Stimulated activated CD4-positive, alpha-beta T cell treated with anti-CD3 and anti-CD28 coated beads, Interleukin-12 subunit alpha, Interleukin-12 subunit beta, amount 100 ng/mL, for 4 hours (primary cell): ENCODE measurements around the gene MTA1.

ENCODE experiments used
- DNase-seq: peaks from one replicate; pipeline ENCODE4 v3.0.0-alpha.2; 2020

MTA1 gene

DNA sequence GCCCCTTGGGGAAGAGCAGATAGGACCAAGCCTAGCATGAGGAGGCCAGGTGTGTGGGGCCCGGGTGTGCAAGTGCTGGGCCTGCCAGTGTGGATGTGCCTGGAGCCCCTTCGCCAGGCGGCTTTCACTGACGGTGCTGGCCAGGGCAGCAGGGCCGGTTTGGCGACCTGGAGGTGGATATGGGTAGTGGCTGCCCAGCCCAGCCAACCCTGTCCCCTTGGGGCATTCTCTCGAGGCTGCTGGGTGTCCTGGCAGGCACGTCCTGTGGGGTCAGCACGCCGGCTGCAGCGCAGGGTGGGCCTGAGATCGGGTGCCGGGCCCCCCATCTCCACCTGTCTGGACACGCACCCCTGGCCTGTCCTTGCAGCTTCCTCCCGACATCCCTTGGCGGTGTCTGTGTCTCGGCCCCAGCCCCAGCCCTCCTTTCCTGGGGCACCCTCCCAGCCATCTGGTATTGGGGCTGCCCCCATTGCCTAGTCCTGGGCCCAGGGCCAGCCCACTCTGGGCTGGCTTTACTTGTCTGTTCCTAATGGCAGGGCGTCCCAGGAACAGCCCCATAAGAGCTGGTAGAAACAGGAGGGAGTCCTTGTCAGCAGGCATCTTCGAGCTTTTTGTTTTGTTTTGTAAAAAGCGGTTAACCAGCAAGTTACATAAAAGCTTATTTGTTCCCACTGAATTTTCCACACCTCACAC lies 47.8 kb downstream of the MTA1 start:
- DNase-seq: no peak

DNA sequence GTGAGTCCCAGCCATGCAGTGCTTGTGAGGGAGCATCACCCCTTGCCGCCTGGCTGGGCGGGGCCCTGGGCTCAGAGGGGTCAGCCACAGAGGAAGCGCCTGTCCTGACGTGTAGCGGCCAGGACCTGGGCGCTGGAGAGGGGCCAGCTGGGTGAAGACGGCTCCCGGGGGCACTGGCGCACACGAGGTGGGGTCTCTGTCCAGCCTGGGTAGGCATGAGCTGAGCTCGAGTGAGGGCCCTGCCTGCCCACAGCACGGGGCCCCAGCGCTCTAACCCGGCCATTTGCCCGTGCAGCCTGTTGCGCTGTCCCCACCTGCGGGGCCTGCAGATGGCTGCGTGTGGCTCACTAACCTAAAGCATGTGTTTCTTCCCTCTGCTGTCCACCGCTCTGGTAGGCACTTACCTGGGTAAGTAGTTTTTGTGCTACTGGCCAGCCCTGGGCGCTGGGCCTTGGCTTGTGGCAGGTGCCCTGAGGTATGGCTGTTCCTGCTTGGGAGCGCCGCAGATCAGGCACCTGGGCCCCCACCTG lies 48.4 kb downstream of the MTA1 start:
- no peak for DNase-seq

DNA sequence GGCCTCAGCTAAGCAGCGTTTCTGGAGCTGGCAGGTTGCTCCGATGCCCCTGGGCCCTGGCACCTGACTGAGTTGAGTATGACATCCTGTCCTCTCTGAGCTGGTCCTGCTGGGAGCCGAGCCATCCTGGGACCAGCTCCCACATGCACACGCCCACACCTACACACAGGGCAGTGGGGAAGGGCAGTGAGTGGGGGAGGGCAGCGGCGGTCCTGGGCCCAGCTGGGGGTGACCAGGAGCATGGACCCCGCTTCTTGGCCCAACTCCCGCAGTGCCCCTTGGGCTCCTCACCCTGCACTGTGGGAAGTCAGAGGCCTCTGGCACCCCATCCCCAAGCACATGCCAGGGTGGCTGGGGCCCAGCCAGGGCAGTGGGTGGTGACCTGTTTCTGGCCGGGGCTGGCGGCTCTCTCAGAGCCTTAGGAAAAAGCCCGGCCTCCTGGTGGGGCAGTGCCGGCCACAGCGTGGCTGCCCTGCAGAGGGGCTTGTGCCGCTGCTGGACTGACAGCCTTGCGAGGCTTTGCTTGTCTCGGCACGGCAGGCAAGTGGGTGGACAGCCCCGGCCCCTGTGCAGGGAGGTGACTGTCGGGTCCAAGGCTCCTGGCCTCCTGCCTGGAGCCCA lies 49.1 kb downstream of the MTA1 start:
- no peak for DNase-seq

DNA sequence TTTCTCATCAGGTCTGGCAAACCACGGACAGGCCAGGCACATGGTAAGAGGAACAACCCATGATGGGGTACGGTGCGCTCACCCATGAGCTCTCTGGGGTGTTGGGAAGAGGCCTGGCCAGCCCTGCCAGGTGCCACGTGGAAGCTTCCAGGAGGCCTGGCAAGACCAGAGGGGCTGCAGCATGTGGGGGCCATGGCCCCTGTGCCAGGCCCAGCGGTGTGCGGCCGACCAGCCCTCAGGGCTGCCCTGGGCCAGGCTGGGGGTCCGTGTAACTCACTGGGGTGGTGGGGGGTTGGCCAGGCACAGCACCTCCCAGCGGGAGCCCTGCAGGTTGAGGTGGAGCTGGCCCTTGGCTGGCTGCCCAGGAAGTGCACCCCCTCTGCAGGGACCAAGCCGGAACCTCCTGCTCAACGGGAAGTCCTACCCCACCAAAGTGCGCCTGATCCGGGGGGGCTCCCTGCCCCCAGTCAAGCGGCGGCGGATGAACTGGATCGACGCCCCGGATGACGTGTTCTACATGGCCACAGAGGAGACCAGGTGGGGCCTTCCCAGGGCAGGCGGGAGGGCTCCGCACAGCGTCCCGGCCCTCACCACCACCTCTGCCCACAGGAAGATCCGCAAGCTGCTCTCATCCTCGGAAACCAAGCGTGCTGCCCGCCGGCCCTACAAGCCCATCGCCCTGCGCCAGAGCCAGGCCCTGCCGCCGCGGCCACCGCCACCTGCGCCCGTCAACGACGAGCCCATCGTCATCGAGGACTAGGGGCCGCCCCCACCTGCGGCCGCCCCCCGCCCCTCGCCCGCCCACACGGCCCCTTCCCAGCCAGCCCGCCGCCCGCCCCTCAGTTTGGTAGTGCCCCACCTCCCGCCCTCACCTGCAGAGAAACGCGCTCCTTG lies 50.1 kb downstream of the MTA1 start:
- no peak for DNase-seq

DNA sequence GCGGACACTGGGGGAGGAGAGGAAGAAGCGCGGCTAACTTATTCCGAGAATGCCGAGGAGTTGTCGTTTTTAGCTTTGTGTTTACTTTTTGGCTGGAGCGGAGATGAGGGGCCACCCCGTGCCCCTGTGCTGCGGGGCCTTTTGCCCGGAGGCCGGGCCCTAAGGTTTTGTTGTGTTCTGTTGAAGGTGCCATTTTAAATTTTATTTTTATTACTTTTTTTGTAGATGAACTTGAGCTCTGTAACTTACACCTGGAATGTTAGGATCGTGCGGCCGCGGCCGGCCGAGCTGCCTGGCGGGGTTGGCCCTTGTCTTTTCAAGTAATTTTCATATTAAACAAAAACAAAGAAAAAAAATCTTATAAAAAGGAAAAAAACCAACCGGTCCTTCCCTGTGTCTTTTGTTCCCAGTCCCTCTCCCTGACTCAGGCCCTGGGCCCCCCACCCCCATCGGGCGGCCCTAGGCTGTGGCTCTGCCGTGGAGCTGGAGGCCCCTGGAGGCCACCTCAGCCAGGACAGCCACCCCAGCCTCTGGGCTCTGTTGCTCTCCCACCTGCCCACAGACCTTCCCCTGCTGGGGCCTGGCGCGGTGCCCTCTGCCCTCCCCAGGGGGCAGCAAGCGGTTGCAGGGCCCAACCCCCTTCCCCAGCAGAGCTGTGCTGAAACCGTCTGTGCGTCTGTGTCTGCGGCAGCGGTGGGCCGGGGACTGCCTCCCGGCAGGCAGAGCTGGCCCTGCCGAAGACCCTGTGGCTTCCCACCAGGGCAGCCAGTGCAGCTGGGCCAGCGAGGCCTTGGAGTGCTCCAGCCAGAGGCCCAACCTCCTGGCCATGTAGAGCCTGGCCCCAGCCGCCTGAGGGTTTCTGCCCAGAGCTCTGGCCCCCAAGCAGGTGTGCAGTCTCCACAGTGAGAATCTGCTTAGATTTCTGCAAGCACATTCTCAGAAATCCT lies 51.0 kb downstream of the MTA1 start:
- no peak for DNase-seq

DNA sequence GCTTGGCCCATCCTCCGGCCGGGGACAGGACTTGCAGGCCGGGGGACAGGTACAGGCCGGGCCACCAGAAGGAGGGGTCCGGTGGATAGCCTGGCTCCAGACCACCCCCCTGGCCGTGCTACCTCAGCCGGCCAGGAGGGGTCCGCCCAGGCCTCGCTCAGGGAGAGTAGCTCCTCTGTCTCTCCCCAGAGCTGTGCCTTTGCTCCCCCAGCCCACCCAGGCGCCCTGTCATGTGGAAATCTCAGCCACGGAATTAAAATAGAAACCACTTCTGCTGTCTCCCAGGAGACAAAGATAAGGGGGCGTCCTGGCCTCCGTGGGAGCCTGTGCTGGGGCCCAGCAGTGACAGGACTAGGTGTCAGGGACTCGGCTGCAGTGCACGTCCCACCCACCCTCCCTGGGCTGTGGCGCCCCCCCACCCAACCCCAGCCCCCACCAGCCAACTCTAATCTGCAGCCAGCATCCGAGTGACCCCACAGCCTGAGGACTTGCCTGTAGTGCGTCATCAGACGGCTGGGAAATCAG lies 51.7 kb downstream of the MTA1 start:
- no peak for DNase-seq

DNA sequence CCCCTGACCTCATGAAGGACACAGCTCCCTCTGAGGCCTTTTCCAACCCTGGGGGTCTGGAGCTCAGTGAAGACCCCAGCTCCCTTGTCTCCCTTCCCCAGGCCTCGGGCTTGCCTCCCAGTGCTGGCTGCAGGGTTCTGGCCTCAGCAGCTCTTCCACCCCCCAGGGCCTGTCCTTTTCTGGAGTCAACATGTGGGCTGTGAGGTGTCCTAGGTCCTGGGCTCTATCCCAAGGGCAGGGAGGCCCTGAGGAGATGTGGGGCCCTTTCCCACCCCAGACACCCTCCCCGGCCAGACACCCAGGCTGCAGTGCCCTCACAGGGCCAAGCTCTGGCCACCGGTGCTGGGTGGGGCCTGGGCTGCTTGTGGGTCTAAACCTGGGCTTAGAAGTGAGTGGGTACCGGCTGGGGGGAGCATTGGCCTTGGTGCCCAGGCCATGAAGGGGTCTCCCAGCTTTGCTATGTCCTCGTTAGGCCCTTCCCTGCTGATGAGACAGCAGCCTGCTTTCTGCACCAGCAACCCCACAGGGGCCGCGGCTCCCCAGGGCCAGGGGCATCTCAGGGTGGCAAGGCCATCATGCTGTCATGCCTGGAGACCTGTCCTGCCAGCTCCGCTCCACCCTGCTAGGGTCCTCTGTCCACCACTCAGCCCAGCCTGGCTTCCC lies 52.3 kb downstream of the MTA1 start:
- no peak for DNase-seq

DNA sequence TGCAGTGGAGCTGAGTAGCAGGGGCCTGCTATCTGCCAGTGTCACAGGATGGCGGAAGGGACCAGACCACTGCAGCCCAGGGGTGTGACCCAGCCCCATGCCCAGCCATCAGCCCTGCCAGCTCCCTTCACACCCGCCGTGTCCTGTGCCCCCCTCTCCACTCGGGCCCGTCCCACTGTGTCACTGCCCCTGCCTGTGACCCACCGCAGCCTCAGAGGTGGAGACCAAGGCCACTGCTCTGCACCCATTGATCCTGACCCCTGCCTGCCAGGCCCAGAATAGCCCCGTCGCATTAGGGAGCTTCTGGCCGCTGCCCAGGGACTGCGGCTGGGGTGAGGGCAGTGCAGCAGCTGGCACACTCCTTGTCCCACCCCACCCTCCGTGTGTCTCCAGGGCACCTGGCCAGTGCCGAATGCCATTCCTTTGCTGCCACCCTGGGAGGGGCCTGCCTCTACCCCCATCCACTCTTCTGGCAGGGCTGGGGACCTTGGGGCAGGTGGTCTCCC lies 52.9 kb downstream of the MTA1 start:
- no peak for DNase-seq

DNA sequence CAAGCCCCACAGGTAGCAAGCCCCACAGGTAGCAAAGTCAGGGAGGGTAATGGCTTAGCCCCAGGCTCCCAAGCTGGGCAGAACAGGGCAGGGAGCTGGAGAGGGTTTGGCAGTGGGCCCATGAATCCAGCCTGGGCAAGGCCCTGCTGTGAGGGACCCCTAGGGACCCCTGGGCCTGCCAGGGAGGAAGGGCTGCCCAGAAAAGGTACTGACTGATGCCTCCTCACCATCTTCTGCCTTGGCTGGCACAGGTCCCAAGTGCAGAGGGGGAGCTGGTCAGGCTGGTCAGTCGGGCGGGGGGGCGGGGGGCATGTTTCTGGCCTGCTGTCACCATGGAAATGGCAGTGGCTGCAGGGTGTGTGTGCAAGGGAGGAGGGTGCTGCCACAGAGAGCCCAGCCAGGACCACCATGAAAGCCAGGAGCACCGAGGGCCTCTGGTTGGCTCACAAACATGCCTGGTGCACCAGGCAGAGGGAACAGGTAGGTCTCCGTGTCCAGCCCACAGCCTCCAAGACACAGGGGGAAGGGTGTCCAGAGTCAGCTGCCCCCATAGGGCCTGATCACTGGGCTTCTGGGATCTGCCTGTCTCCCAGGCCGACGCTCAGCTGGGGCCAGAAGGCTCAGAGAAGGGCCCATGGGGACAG lies 53.5 kb downstream of the MTA1 start:
- no peak for DNase-seq

DNA sequence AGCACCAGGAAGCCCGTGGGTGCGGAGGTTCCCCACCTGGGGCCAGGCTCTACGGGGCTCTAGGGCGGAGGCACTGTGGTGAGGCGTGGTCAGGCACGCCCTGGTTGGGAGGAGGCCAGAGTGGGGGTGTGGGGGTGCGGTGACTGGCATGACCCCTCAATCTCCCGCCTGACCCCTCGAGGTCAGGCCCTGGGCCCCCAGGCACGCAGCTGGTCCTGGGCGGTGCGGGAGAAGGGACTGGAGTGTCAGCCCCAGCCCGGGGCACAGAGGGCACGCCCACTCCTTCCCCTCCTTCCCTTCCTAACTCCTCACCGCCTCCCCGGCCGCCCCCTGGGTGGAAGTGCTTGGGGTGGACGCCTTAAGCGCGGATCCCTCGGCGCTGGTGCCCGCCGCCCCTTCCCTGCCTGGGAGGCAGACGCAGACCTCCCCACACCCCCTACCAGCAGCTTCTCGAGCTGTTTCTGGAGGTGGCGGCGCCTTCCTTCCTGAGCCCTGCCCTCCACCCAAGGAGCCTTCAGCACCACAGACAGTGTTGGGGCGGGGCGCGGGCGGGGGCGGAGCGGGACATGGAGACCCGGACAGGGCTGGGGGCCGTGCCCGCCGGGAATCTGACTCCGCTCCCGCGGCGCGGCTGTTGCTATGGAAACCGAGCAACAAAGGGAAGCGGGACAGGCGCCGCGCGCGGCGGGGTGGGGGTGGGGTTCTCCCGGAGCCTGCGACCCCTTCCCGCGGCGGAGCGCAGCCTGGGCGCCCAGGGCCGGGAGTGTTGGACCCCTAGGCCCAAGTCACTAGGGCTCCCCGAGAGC lies 54.3 kb downstream of the MTA1 start:
- peak; percentile 63 for DNase-seq

DNA sequence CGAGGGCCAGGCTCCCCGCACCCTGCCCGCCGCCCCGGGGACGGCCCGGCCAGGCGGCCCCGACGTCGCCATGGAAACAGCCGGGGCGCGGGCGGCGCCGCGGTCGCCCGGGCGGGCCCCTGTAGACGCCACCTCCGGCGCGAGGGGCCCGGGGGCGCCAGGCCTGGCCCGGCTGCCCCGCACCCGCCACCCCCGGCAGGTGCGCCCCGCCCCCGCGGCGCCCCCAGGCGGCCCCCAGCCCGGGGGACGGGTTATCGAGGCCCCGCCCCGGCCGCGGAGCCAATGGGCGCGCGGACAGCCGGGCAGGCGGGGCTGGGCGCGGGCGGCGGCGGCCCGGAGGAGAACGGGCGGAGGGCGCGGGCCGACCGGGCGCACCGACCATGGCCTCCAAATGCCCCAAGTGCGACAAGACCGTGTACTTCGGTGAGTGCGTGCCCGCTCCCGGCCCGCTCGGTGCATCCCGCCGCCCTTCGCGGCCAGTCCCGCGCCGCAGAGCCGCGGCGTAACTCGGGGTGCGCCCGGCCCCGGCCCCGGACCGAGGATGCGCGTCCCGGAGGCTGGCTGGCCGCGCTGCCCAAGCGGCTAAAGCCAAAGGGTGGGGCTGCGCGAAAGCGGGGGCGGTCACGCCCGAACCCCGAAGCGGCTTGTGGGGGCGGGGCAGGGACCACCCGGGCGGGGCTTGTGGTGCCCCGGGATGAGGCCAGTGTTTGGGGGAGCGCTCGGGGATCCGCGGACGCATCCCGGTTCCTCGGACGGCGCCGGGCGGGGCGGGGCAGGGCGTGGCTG lies 55.0 kb downstream of the MTA1 start, which contains the start of gene CRIP2:
CRIP2 (plus strand) TSS at position 339 of the 786 bp plus-strand sequence; CDS start at position 381, 42 bp downstream.
- no peak for DNase-seq

DNA sequence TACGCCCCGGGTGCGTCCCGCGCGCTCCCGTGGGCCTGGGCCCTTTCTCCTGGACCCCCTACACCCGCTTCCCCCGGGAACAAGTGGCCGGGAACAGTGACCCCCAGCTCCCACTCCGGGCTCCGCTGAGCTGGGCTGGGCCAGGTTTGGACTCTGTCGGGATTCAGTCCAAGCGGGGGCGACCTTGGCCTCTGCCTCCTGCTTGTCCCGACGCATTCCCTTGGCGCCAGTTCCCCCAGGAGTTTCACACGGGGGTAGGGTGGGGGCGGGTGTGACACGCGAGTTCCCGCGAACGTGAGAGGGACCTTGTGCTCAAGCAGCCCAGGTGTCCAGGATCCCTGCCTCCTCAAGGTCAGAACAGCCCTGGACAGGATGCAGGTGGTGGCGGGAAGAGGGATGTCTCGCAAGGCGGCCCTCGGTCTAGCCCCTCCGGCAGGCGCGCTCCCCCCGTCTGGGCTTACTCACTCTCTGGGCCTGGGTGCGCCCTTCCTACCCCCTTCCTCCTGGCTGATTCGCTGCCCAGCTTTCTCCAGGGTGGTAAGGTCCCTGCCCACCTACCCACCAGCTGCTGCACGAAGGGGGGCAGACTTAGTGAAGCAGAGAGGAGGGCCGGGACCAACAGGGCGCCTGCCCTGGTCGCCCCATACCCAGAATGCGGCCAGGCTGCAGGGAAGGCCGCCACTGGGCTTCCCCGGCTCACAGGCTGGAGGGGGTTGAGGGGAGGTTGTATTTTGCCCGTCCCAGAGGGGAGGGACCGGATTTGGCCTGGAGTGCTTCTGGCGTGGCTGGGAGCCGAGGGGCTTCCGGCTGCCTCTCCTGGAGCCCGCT lies 55.9 kb downstream of the MTA1 start:
- no peak for DNase-seq

DNA sequence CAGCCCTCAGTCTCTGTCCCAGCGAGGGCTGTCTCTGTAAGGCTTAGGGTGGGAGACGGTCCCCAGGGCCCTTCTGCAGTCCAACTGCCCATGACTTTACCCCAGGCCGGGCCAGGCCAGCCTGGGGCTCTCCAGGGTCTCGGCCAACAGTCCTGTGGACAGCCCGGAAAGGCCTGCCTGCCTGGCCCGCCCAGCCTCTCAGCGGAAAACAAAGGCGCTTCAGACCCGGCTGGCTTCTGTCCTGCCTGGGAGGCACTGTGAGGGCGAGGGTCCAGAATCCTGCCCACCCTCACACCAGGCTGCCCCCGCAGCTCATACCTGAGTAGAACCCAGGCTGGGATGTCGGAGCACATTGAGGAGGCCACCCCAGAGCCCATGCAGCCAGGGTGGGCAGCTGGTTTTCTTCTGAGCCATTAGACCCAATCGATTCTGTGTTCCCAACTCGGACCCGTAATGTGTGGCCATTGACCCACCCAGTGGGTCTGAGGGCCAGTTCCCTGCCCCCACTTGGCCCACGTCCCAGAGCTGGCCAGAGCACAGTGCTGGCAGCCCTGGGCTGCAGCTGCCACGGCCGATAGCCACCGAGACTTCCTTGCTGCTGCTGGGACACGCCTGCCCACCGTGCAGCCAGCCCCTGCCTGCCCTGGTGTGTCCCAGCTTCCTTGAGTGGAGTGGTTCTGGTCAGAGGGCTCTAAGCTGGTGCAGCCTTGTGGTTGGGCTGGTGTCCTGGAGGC lies 56.6 kb downstream of the MTA1 start:
- no peak for DNase-seq

DNA sequence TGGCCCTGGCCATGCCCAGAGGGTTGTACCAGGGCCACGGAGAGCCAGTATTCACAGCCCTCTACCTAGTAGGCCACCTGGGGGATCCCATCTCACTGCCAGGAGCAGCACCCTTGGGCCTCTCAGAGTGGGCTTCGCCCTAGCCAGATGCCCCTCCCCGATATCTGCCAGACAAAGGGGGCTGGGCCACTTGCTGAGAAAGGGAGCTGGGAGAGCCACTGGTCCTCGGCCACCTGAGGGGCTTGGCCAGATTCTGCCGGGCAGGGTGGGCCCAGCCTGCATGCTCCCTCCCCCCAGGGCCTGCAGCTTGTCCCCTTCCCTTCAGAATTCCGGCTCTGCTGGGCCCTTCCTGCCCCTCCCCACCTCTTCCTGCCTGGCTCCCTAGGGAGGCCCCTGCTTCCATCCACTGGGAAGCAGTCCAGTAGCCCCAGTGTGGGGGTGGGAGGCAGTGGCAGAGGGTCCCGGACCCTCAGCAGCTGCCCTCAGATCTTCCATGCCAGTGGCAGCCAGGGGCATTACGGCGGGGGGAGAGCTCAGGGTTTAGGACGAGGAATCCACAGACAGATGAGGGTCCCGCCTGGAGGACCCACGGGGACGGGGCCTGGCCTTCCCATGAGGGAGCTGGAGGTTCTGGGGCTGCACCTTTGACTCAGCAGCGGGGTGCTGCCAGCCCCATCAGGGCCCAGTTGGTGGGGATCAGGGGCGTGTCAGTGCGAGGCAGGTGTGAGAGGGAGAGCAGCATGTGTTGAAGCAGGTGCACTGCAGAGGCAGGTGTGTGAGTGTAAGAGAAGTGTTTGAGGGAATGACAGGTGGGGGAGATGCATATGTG lies 57.4 kb downstream of the MTA1 start:
- DNase-seq: no peak

DNA sequence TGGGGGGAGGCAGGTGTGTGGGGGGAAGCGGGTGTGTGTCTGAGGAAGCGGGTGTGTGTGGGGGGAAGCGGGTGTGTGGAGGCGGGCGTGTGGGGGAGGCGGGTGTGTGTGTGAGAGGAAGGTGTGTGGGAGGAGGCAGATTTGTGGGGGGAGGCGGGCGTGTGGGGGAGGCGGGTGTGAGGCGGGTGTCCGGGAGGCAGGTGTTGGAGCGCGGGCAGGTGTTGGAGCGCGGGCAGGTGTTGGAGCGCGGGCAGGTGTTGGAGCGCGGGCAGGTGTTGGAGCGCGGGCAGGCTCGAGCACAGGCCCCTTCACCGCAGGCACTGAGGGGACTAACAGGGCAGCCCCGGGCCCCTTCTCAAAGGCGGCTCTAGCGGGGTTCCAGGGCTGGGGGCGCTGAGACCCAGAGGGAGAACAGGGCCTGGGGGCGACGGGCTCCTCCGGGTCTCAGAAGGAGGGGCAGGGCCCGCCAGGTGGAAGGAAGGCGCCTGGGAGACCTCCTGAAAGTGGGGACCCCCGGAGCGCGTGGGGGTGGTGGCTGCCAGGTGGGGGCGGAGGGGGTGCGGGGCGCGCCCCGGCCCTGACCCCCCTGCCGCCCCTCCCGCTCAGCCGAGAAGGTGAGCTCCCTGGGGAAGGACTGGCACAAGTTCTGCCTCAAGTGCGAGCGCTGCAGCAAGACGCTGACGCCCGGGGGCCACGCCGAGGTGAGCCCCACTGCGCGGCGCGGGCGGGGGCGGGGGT lies 58.2 kb downstream of the MTA1 start:
- no peak for DNase-seq
